HUES48 (cell line): ENCODE measurements around the gene A2M.

Experiments used
- H3K27ac ChIP-seq: one replicate; pipeline ENCODE4 v1.7.0; 2013; ENCODE audit warnings: low read depth, low read length, inconsistent platforms
- H3K27me3 ChIP-seq: 2 replicates; pipeline ENCODE4 v1.6.1; 2013; ENCODE audit warnings: mild to moderate bottlenecking, low read length; ENCODE audit not compliant: control insufficient read depth, insufficient read depth
- H3K36me3 ChIP-seq: 2 replicates; pipeline ENCODE4 v1.6.1; 2013; ENCODE audit warnings: low read length; ENCODE audit not compliant: control insufficient read depth, insufficient read depth
- H3K4me1 ChIP-seq: 2 replicates; pipeline ENCODE4 v1.6.1; 2013; ENCODE audit warnings: mild to moderate bottlenecking, low read length; ENCODE audit not compliant: control insufficient read depth, insufficient read depth
- H3K4me3 ChIP-seq: 2 replicates; pipeline ENCODE4 v1.5.1; 2013; ENCODE audit warnings: mild to moderate bottlenecking, low read depth, low read length
- H3K9ac ChIP-seq: 2 replicates; pipeline ENCODE4 v1.6.1; 2013; ENCODE audit warnings: mild to moderate bottlenecking, low read depth, low read length, moderate library complexity
- H3K9me3 ChIP-seq: 2 replicates; pipeline ENCODE4 v1.6.1; 2013; ENCODE audit warnings: low read length; ENCODE audit not compliant: control insufficient read depth, insufficient read depth

Gene A2M

DNA sequence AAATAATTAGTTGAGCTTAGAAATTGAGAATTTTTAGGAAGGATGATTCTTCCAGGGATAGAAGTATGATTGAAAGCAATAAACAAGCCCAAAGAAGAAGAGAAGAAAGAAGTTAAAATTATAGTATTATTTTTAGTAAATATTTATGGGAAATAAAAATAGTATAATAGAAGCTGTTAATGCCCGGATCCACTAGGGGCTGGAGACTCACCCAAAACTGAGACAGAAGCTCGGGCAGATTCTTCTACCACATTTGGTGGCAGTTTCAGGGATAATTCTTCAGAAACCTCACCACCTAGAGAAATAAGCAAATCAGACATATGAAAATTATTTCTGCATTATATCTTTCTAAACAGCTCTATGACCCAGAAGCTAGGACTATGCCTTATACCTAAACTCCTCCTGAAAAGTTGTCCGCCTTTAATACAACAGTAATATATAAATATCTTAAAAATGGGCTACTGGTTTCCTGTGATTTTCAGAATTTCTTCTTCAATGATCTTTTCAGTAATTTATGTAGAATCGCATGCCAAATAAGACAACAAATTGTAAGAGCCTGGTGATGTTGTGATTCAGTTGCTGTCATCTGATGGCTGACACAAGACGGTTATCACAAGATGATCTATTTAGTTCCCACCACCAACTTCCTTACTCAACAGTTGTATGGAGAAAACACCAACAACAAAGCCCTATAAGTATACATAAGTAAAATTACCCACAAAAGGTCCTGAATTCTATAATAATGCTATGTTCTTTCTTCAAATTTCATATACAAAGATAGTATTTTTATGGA lies 35.6 kb downstream of the A2M start:
- Histone ChIP-seq H3K9ac (no peak overlapping the region), H3K9me3 (peaks cover 13% of the 10 kb centered on the region; the same call in 1 of the 2 replicates), H3K4me1 (no peaks in the 10 kb centered on the region), H3K27me3 (no peaks in the 10 kb centered on the region), H3K36me3 (no peaks in the 10 kb centered on the region), H3K4me3 (no peak overlapping the region), H3K27ac (no peak overlapping the region)

- Histone ChIP-seq H3K9ac (no peak overlapping the region), H3K27ac (no peak overlapping the region), H3K27me3 (no peaks in the 10 kb centered on the region), H3K4me3 (no peak overlapping the region), H3K9me3 (peaks cover 9% of the 10 kb centered on the region; the same call in 1 of the 2 replicates), H3K36me3 (no peaks in the 10 kb centered on the region), H3K4me1 (no peaks in the 10 kb centered on the region)
Measured at GRCh38 chr12:9079082-9079481, 36.6 kb downstream of the A2M start.

- Histone ChIP-seq H3K4me3 (no peak overlapping the region), H3K4me1 (no peaks in the 10 kb centered on the region), H3K27me3 (no peaks in the 10 kb centered on the region), H3K9me3 (0 out of 2 replicates have a peak, but pooled peaks cover 5% of the 10 kb centered on the region), H3K36me3 (no peaks in the 10 kb centered on the region), H3K27ac (no peak overlapping the region), H3K9ac (no peak overlapping the region)
Measured at GRCh38 chr12:9077152-9078031, 38.3 kb downstream of the A2M start.

- H3K27ac ChIP-seq = no peak overlapping the region
- no peaks in the 10 kb centered on the region for H3K9me3 ChIP-seq
- no peak overlapping the region for H3K9ac ChIP-seq
- no peaks in the 10 kb centered on the region for H3K4me1 ChIP-seq
- no peak overlapping the region for H3K4me3 ChIP-seq
- H3K27me3 ChIP-seq = no peaks in the 10 kb centered on the region
- no peaks in the 10 kb centered on the region for H3K36me3 ChIP-seq
Measured at GRCh38 chr12:9076733-9077132, 39.0 kb downstream of the A2M start.

DNA sequence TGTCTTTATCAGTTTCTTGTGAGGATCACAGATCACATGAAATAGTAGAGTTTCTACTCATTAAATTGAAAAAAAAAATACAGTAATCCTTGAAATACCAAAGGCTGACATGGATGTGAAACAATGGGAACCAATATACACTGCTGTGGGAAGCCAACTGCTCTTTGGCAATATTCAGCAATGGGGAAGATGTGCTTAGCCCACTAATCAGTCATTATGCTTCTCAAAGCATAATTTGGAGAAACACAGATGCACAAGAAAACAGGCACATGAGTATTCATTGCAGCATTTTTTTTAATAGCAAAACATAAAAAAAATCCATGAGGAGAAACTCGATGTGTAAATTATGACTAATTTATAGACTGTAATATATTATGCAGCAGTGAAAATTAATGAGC lies 40.6 kb downstream of the A2M start:
- Histone ChIP-seq H3K9me3 (no peaks in the 10 kb centered on the region), H3K27ac (no peak overlapping the region), H3K9ac (no peak overlapping the region)

GRCh38 chr12:9074484-9075137 lies 41.1 kb downstream of the A2M start:
- no peak overlapping the region for H3K9ac ChIP-seq

More for the DNA sequence above, 40.6 kb downstream of the A2M start:
- Histone ChIP-seq H3K27me3 (no peaks in the 10 kb centered on the region), H3K4me1 (no peaks in the 10 kb centered on the region), H3K4me3 (no peak overlapping the region), H3K36me3 (no peaks in the 10 kb centered on the region)

GRCh38 chr12:9073076-9073475 lies 42.6 kb downstream of the A2M start:
- H3K27ac ChIP-seq = no peak overlapping the region
- H3K36me3 ChIP-seq = no peaks in the 10 kb centered on the region
- no peak overlapping the region for H3K9ac ChIP-seq

More at GRCh38 chr12:9074484-9075137, 41.1 kb downstream of the A2M start:
- H3K9me3 ChIP-seq = no peaks in the 10 kb centered on the region
- H3K4me3 ChIP-seq = no peak overlapping the region
- no peaks in the 10 kb centered on the region for H3K27me3 ChIP-seq
- H3K4me1 ChIP-seq = no peaks in the 10 kb centered on the region
- no peaks in the 10 kb centered on the region for H3K36me3 ChIP-seq
- no peak overlapping the region for H3K27ac ChIP-seq

GRCh38 chr12:9072481-9073038 lies 43.2 kb downstream of the A2M start:
- Histone ChIP-seq H3K36me3 (no peaks in the 10 kb centered on the region), H3K4me1 (no peaks in the 10 kb centered on the region), H3K27ac (no peak overlapping the region), H3K9ac (no peak overlapping the region), H3K4me3 (no peak overlapping the region), H3K9me3 (no peaks in the 10 kb centered on the region), H3K27me3 (no peaks in the 10 kb centered on the region)

More at GRCh38 chr12:9073076-9073475, 42.6 kb downstream of the A2M start:
- Histone ChIP-seq H3K9me3 (no peaks in the 10 kb centered on the region), H3K4me3 (no peak overlapping the region), H3K4me1 (no peaks in the 10 kb centered on the region), H3K27me3 (no peaks in the 10 kb centered on the region)

DNA sequence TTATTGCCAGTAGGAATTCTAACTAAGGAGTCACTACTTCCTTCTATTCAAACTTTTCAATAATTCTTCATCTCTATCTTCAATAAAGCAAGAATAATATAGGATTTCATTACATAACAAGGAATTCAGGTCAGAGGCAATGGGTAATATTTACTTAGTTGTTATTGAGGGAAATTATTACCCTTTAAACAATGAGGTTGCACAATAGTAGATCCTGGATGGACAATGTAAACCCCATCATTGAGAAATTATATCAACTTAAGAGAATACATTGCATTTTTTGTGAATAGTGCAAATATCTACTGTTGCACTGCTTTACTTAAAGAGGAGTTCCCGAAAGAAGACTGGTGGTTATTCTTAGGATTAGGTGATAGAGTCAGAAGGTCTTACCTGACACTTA lies 43.8 kb downstream of the A2M start:
- no peaks in the 10 kb centered on the region for H3K36me3 ChIP-seq
- H3K4me3 ChIP-seq = no peak overlapping the region
- H3K27ac ChIP-seq = no peak overlapping the region
- H3K9me3 ChIP-seq = no peaks in the 10 kb centered on the region
- no peaks in the 10 kb centered on the region for H3K27me3 ChIP-seq
- H3K9ac ChIP-seq = no peak overlapping the region
- H3K4me1 ChIP-seq = no peaks in the 10 kb centered on the region

- no peak overlapping the region for H3K9ac ChIP-seq
- no peaks in the 10 kb centered on the region for H3K36me3 ChIP-seq
- H3K4me1 ChIP-seq = no peaks in the 10 kb centered on the region
- no peak overlapping the region for H3K27ac ChIP-seq
- no peaks in the 10 kb centered on the region for H3K9me3 ChIP-seq
- H3K4me3 ChIP-seq = no peak overlapping the region
- H3K27me3 ChIP-seq = no peaks in the 10 kb centered on the region
Measured at GRCh38 chr12:9071518-9071917, 44.2 kb downstream of the A2M start.
